ENCODE results near the gene PRKG1.
"Not testable (repeated sequence)": the region's sequence is repeated elsewhere in the genome, so short reads cannot be mapped to it uniquely, and the experiment has no call there.

GRCh38 chr10:51393006-51393405 is 318.7 kb downstream of the PRKG1 start:
- TF ChIP-seq POLR2A, CTCF (IDR thresholded peaks at IDR 0.05): not testable (repeated sequence)
